ENCODE data around the gene ANO8. TPM values are rescaled to one million over a fixed set of nuclear protein-coding genes. Genes with fewer than 3 reads are reported as not detected.

The ANO8 gene
- total RNA-seq, 2 donors from 2014 or later: 7.0 to 16.5 TPM

GRCh38 chr19:17359905-17360800 lies 25.5 kb upstream of the ANO8 start:
- Histone ChIP-seq H3K4me3 (no peak overlapping the region), H3K27me3 (no peaks in the 10 kb centered on the region), H3K27ac (no peak overlapping the region), H3K4me1 (no peaks in the 10 kb centered on the region), H3K9me3 (no peaks in the 10 kb centered on the region), H3K36me3 (replicated peaks in 1 of 2; ENCODE audit: insufficient read depth in 1 of 2, low read depth in 2 of 2) (no peaks in the 10 kb centered on the region)
- TF ChIP-seq POLR2A (IDR thresholded peaks at IDR 0.05): no peak
- TF ChIP-seq, protein P1, sequence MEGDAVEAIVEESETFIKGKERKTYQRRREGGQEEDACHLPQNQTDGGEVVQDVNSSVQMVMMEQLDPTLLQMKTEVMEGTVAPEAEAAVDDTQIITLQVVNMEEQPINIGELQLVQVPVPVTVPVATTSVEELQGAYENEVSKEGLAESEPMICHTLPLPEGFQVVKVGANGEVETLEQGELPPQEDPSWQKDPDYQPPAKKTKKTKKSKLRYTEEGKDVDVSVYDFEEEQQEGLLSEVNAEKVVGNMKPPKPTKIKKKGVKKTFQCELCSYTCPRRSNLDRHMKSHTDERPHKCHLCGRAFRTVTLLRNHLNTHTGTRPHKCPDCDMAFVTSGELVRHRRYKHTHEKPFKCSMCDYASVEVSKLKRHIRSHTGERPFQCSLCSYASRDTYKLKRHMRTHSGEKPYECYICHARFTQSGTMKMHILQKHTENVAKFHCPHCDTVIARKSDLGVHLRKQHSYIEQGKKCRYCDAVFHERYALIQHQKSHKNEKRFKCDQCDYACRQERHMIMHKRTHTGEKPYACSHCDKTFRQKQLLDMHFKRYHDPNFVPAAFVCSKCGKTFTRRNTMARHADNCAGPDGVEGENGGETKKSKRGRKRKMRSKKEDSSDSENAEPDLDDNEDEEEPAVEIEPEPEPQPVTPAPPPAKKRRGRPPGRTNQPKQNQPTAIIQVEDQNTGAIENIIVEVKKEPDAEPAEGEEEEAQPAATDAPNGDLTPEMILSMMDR (IDR thresholded peaks at IDR 0.05): no peak
- ATAC-seq (no peak), DNase-seq (no peak)
- intact Hi-C loops (cut with DNase I): no loop called here
- 53 to 73% methylated on average over 3 to 6 of the region's 6 CpGs for WGBS, 2 donors

DNA sequence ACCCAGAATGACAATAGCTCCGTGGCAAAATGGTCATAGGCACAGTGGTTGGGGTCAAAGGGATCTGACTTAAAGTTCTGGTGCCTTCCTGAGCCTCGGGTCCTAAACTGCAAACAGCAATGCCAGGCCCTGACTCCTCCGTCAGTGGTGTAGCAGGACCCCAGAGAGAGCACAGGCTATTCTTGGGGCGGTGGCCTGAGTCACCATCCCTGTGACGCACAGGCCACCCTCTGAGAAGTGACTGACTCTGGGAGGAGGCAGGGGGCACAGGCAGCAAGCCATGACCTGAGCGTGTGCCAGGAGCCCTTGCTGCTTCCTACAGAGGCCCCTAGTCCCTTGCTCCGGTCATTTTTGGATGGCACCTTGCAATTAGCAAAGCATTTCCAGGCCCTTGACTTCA lies 23.7 kb upstream of the ANO8 start:
- no peak overlapping the region for H3K27ac ChIP-seq
- no peaks in the 10 kb centered on the region for H3K9me3 ChIP-seq
- 62 to 80% methylated on average over 4 to 7 of the region's 7 CpGs for WGBS, 2 donors
- DNase-seq (no peak), ATAC-seq (peak; percentile 53)
- TF ChIP-seq, protein P1 (IDR thresholded peaks at IDR 0.05): no peak
- TF ChIP-seq POLR2A (IDR thresholded peaks at IDR 0.05): no peak
- intact Hi-C loops (cut with DNase I): no loop called here
- no peaks in the 10 kb centered on the region for H3K4me1 ChIP-seq
- H3K36me3 ChIP-seq (replicated peaks in 1 of 2; ENCODE audit: insufficient read depth in 1 of 2, low read depth in 2 of 2): no peaks in the 10 kb centered on the region
- H3K27me3 ChIP-seq: no peaks in the 10 kb centered on the region
- H3K4me3 ChIP-seq: no peak overlapping the region

GRCh38 chr19:17357724-17358123 lies 23.1 kb upstream of the ANO8 start:
- no peak for TF ChIP-seq POLR2A (IDR thresholded peaks at IDR 0.05)
- TF ChIP-seq, protein P1 (IDR thresholded peaks at IDR 0.05): no peak
- peak; percentile 43 for ATAC-seq
- WGBS, 2 donors: 44 to 51% methylated on average over 11 of the region's 11 CpGs
- Histone ChIP-seq H3K9me3 (no peaks in the 10 kb centered on the region), H3K27me3 (no peaks in the 10 kb centered on the region), H3K27ac (no peak overlapping the region), H3K4me1 (no peaks in the 10 kb centered on the region), H3K4me3 (no peak overlapping the region), H3K36me3 (replicated peaks in 1 of 2; ENCODE audit: insufficient read depth in 1 of 2, low read depth in 2 of 2) (no peaks in the 10 kb centered on the region)
- DNase-seq: peak in 1 of 4 donors; percentile 7
- intact Hi-C loops (cut with DNase I): no loop called here

DNA sequence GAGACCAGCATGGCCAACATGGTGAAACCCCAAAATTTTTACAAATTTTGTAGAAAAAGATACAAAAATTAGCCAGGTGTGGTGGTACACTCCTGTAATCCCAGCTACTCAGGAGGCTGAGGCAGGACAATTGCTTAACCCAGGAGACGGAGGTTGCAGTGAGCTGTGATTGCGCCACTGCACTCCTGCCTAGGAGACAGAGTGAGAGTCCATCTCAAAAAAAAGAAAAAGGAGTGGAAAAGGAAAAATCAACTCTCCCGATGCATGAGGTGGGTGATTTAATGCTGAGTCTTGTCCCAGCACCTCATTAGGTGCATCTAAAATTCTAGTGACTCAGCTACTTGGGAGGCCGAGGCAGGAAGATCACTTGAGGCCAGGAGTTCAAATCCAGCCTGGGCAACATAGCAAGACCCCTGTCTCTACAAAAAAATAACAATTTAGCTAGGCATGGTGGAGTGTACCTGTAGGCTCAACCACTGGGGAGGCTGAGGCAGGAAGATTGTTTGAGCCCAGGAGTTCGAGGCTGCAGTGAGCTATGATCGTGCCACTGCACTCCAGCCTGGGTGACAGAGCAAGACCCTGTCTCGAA lies 22.5 kb upstream of the ANO8 start:
- ATAC-seq (no peak), DNase-seq (no peak)
- Histone ChIP-seq H3K27ac (peak overlapping the region in 1 of 4 donors; percentile 32), H3K9me3 (no peaks in the 10 kb centered on the region), H3K36me3 (replicated peaks in 1 of 2; ENCODE audit: insufficient read depth in 1 of 2, low read depth in 2 of 2) (no peaks in the 10 kb centered on the region), H3K4me1 (no peaks in the 10 kb centered on the region), H3K27me3 (no peaks in the 10 kb centered on the region), H3K4me3 (no peak overlapping the region)
- TF ChIP-seq, protein P1 (IDR thresholded peaks at IDR 0.05): no peak
- no peak for TF ChIP-seq POLR2A (IDR thresholded peaks at IDR 0.05)
- intact Hi-C loops (cut with DNase I): no loop called here
- 74 to 79% methylated on average over 7 of the region's 7 CpGs for whole genome bisulfite sequencing, 2 donors

Data from body of pancreas (tissue), 4 donors.